ENCODE measurements around the gene CAMTA1. TPM values are rescaled to one million over a fixed set of nuclear protein-coding genes. Genes with fewer than 3 reads are reported as not detected.

CAMTA1 gene
- polyA plus RNA-seq, 1 donor (not counting 4 experiments of a cell fraction or from before 2014, with no cell fraction given), result 51.4 TPM

GRCh38 chr1:7365706-7366105, 580.5 kb downstream of the CAMTA1 start:
- no peak overlapping the region for H3K4me3 ChIP-seq (ENCODE audit: control insufficient read depth in 2 of 3, extremely low read depth in 1 of 3, insufficient read depth in 2 of 3, low read depth in 1 of 3, low read length in 3 of 3)
- FAIRE-seq (no peak), DNase-seq (ENCODE audit: low read depth, low spot score) (no peak)
- no peaks in the 10 kb centered on the region for H3K9me1 ChIP-seq (ENCODE audit: control insufficient read depth, extremely low read depth, insufficient read depth, low read length)
- no peak overlapping the region for H3K27ac ChIP-seq (ENCODE audit: control insufficient read depth, insufficient read depth, low read length)
- no peaks in the 10 kb centered on the region for H3K27me3 ChIP-seq (ENCODE audit: control insufficient read depth, extremely low read depth, insufficient read depth, low read length)
- no peaks in the 10 kb centered on the region for H3K9me3 ChIP-seq (ENCODE audit: control insufficient read depth, low read depth, low read length)
- H2AFZ ChIP-seq (ENCODE audit: control insufficient read depth, low read length), result no peak overlapping the region
- no peaks in the 10 kb centered on the region for H4K20me1 ChIP-seq (ENCODE audit: control insufficient read depth, extremely low read depth, insufficient read depth, low read length)
- no peaks in the 10 kb centered on the region for H3K79me2 ChIP-seq (ENCODE audit: control insufficient read depth, insufficient read depth, low read length)
- TF ChIP-seq EZH2 (IDR thresholded peaks at IDR 0.05; ENCODE audit: low read length) (no peak), CTCF (optimal IDR thresholded peaks at IDR 0.05 in 1 of 3, IDR thresholded peaks at IDR 0.05 in 1 of 3, conservative IDR thresholded peaks at IDR 0.05 in 1 of 3; ENCODE audit: extremely low read depth in 1 of 3, insufficient read depth in 2 of 3, low read length in 3 of 3) (no peak)
- H3K4me2 ChIP-seq (ENCODE audit: control insufficient read depth, extremely low read depth, insufficient read depth, low read depth, low read length), result no peak overlapping the region
- H3K4me1 ChIP-seq (ENCODE audit: control insufficient read depth, extremely low read depth, insufficient read depth, low read length), result no peaks in the 10 kb centered on the region
- no peak overlapping the region for H3K9ac ChIP-seq (ENCODE audit: control insufficient read depth, extremely low read depth, insufficient read depth, low read length)
- H3K36me3 ChIP-seq (ENCODE audit: control insufficient read depth in 2 of 2, extremely low read depth in 1 of 2, insufficient read depth in 2 of 2, low read length in 2 of 2), result no peaks in the 10 kb centered on the region
- dilution Hi-C loops (cut with MboI; ENCODE audit: extremely low pct_ligation_motif_present, low sequenced_read_pairs), result no loop called here

GRCh38 chr1:7366286-7366954, 581.2 kb downstream of the CAMTA1 start:
- Histone ChIP-seq H3K9me3 (ENCODE audit: control insufficient read depth, low read depth, low read length) (no peaks in the 10 kb centered on the region), H3K79me2 (ENCODE audit: control insufficient read depth, insufficient read depth, low read length) (no peaks in the 10 kb centered on the region), H2AFZ (ENCODE audit: control insufficient read depth, low read length) (no peak overlapping the region), H3K4me2 (ENCODE audit: control insufficient read depth, extremely low read depth, insufficient read depth, low read depth, low read length) (no peak overlapping the region), H3K4me1 (ENCODE audit: control insufficient read depth, extremely low read depth, insufficient read depth, low read length) (no peaks in the 10 kb centered on the region), H3K9me1 (ENCODE audit: control insufficient read depth, extremely low read depth, insufficient read depth, low read length) (no peaks in the 10 kb centered on the region), H3K4me3 (ENCODE audit: control insufficient read depth in 2 of 3, extremely low read depth in 1 of 3, insufficient read depth in 2 of 3, low read depth in 1 of 3, low read length in 3 of 3) (no peak overlapping the region), H3K9ac (ENCODE audit: control insufficient read depth, extremely low read depth, insufficient read depth, low read length) (no peak overlapping the region), H3K27ac (ENCODE audit: control insufficient read depth, insufficient read depth, low read length) (no peak overlapping the region), H3K36me3 (ENCODE audit: control insufficient read depth in 2 of 2, extremely low read depth in 1 of 2, insufficient read depth in 2 of 2, low read length in 2 of 2) (no peaks in the 10 kb centered on the region), H3K27me3 (ENCODE audit: control insufficient read depth, extremely low read depth, insufficient read depth, low read length) (no peaks in the 10 kb centered on the region), H4K20me1 (ENCODE audit: control insufficient read depth, extremely low read depth, insufficient read depth, low read length) (no peaks in the 10 kb centered on the region)
- dilution Hi-C loops (cut with MboI; ENCODE audit: extremely low pct_ligation_motif_present, low sequenced_read_pairs), result no loop called here
- no peak for TF ChIP-seq EZH2 (IDR thresholded peaks at IDR 0.05; ENCODE audit: low read length)
- TF ChIP-seq CTCF (optimal IDR thresholded peaks at IDR 0.05 in 1 of 3, IDR thresholded peaks at IDR 0.05 in 1 of 3, conservative IDR thresholded peaks at IDR 0.05 in 1 of 3; ENCODE audit: extremely low read depth in 1 of 3, insufficient read depth in 2 of 3, low read length in 3 of 3), result no peak
- FAIRE-seq (no peak), DNase-seq (ENCODE audit: low read depth, low spot score) (no peak)

All from keratinocyte (primary cell).